GM21515 (cell line): Measurements from ENCODE around the gene ELFN1.

Experiments
- ATAC-seq: cut with Tn5 transposase; IDR thresholded peaks from one replicate; pipeline ENCODE4 v1.9.1; 2021; ENCODE audit not compliant: unreplicated experiment

The ELFN1 gene

DNA sequence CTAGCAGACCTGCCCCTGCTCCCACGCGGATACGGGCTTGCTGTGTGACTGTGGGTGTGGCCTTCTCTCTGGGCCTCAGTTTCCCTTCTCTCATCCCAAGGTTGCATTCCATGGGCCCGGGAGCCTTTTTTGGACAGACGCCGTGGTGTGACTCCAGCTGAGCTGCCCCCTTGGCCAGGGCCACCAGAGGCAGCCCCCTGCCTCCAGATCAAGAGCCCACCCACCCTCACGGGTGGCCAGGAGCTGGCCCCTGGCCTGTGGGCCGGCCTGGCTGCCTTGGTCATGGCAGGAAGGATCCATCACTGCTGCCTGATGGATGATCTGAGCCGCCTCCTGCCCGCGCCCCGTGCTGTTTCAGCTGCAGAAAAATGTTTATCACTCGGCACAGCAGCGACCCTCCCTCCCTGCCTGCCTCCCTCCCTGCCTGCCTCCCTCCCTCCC, 27.8 kb upstream of the ELFN1 start:
- no peak for ATAC-seq

DNA sequence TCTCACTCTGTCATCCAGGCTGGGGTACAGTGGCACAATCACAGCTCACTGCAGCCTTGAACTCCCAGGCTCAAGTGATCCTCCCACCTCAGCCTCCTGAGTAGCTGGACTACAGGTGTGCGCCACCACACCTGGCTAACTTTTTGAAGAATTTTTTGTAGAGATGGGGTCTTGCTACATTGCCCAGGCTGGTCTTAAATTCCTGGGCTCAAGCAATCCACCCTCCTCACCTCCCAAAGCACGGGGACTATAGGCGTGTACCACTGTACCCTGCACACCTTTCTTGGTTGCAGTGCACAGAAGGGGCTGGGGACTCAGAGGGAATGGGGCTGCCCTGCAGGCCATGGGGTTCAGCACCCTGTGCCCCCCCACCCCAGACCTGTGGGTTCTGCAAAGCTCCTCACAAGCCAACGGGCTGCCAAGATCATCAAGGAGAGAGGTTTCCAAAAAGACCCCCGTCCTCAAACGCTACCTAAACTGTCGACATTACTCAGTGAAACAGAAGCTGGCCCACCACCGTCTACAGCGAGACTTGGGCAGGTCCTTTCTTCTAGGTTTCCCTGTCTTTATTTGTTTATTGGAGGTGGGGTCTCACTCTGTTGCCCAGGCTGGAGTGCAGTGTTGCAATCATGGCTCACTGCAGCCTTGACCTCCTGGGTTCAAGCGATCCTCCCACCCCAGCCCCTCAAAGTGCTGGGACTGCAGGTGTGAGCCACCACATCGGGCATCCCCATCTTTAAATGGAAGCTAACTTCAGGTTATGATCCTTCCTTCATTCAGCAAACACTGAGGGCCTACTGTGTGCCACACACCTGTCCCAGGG, 26.6 kb upstream of the ELFN1 start:
- no peak for ATAC-seq

DNA sequence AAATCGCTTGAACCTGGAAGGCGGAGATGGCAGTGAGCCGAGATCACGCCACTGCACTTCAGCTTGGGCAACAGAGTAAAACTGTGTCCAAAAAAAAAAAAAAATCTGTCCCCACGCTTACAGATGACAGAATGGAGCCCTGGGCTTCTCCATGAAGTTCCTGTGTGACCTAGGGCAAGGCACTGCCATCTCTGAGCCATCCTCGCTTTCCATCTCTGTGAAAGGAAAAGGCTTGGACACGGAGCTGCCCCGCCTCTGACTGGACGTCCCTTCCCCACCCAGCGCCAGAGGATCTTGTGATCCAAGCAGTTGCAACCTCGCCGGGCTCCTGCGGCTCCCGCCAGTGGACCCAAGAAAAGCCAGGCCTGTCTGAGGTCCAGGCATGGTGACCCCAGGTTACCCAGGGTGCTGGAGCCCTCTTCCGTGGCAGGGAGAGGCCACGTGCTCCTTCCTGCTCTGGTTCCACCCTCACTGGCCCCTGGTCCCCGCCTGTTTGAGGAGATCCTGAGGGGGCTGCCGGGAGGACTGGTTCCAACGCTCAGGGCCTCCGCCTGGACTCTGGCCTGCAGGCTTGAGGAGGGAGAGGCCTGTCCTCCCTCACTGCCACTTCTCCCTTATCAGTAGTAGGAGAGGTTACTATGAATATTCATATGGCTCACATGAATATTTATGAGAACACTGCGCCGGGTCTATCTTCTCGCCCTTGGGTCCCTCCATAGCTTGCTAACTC, 25.6 kb upstream of the ELFN1 start:
- ATAC-seq = no peak

- no peak for ATAC-seq
Observed at GRCh38 chr7:1645071-1645409, 25.0 kb upstream of the ELFN1 start.

GRCh38 chr7:1645476-1645875, 24.6 kb upstream of the ELFN1 start:
- no peak for ATAC-seq

GRCh38 chr7:1646391-1646790, 23.7 kb upstream of the ELFN1 start:
- no peak for ATAC-seq

DNA sequence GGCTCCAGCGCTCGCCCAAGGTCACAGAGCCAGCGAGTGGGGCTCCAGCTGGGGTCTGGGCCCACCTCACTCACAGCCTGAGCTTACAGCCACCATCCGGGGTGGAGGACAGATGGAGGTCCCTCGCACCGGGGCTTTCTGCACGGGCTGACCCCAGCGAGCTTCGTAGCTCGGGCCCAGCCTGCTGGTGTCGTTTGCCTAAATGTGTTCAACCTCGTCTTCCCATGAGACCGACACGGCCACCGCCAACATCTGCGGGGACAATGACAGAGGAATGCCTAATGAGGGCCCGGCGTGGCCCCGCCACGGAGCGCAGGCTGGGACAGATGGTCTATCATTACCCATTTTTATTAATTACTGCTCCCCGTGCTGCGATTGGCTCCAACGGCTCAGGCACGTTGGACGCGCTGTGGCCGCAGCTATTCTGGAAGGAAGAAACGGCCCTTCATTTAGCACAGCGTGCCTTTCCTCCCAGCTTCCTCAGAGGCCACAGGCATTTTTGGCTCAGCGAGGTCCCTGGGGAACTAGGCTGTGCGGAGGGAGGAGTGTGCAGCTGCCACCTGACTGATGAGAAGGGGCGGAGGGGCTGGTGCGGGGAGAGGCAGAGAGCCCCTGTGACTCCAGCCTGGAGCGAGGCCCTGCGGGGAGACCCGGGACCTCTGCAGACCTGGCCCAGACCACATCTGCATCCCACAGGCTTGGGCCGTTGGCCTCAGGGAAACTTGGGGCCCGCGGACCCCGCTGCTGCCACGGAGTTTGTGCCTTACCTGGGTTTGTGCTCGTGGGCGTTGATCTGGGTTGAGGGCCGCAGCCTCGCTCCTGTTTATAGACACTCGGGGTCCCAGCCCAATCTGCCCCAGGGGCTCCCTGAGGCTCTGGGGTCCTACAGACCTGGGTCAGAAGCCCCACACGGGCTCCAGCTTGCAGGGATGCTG, 22.9 kb upstream of the ELFN1 start:
- ATAC-seq = no peak

- ATAC-seq = no peak
Observed at GRCh38 chr7:1647961-1648672, 22.0 kb upstream of the ELFN1 start.

DNA sequence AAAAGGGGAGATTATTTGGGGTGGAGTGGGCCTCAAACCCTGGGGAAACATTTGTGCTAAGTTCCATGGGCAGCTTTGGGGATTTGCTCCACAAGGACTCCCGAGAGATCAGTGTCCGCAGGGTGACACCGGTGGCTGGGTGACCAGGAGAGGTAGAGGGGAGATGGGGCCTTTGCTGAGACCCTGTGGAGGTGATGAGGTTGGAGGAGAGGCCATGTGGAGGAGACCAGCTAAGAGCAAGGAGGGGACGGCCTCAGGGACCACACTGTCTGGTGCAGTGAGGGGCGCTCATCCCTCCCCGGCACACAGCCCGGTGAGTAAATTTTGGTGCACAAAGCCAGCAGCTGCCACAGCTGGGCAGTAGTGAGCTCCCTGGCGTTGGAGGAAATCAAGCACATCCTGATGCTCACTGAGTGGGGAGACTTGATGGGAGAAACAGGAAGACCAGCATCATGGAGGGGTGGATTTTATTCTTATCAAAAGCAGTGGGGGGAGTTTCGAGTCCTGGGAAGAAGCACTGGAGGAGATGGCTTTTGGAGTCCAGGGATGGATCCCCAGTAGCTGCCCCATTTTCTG, 20.2 kb upstream of the ELFN1 start:
- ATAC-seq = no peak

DNA sequence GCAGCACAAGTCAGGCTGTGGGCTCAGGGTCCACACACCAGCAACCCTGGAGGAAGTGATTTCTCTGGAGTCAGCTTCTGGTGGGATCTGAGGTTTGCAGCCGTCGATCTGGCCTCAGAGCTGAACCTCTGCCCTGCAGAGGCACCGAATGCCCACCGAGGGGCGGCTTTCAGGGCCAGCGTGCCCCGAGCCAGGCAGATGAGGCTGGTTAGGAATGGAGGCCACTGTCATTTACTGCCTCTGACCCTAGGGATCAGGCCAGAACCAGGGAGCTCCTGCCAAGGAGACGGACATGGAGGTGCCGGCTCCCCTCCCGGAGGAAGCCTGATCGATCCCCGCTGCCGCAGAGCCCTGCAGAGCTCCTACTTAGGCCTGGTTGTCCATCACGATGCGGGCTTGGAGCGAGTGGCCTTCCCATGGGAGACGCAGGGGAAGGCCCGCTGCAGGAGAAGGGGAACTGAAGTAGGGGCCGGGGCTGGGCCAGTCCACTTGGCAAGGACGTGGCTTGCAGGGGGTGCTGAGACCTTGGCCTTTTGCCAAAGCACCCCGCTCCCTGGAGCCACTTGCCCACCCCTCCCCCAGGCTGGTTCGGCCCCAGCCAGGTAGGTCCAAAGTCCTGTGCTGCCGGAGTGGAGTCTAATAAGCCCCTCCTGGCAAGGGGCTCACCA, 19.6 kb upstream of the ELFN1 start:
- ATAC-seq = no peak

GRCh38 chr7:1651031-1651446, 19.0 kb upstream of the ELFN1 start:
- no peak for ATAC-seq

DNA sequence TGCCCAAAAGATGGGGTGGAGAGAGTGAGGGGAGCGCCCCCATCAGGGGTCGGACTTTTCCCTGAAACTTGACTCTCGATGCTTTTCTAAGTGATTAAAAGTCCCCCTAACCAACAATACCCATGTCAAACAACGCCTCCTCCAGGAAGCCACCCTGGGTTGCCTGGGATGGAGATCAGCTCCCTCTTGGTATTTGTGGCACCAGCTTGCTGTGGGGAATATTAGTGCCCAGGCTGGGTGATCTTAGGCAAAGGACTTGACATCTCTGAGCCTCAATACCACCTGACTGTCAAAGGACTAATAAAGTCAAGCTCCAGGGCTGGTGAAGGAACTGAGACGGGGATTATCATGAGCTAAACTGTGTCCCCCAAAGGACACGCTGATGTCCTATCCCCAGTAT, 18.2 kb upstream of the ELFN1 start:
- ATAC-seq = no peak

DNA sequence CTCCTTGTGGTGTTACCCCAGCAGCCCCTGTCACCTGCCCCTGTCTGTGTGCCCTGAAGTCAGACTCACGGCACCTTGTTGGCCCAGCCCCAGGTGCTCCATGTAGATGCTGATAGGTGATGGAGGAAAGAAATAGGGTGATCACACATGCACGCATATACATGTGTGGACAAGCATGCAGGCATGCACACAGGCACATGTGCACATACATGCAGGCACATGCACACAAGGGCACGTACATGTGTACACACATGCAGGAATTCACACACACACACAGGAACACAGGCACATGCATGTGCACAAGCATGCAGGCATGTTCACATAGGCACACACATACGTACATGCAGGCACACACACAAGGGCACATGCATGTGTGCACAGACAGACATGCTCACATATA, 16.6 kb upstream of the ELFN1 start:
- ATAC-seq = no peak

DNA sequence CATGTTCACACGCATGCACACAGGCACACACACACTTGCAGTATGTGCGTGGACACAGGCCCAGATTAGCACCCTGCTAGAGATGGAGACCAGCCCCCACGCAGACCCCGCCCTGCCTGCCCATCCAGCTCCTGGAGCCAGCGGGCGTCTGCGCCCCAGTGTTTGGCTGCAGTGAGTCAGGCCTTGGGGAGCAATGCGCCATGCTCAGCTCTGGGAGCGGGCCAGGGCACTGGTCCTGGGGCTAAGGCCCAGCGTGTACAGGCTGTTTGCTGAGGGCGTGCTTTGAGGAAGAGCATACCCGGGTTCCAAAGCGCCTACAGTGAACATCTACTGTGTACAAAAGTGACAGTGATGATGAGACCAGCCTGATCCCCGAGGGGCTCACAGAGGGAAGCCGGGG, 16.0 kb upstream of the ELFN1 start:
- no peak for ATAC-seq

GRCh38 chr7:1654738-1655475, 15.2 kb upstream of the ELFN1 start:
- ATAC-seq = no peak

DNA sequence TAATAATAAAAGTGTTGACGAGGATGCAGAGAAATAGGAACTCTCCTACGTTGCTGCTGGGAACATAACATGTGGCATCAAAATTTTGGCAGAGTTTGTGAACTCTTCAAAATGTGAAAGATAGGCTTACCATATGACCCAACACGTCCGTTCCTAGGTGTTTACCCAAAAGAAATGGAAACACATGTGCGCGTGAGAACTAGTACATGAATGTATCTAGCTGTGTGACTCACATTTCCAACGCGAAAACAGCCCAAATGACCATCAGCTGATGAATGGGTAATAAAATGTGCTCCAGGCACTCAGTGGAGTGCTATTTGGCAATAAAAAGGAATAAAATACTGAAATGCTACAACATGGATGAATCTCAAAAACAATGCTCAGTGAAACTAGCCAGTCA, 10.4 kb upstream of the ELFN1 start:
- no peak for ATAC-seq

DNA sequence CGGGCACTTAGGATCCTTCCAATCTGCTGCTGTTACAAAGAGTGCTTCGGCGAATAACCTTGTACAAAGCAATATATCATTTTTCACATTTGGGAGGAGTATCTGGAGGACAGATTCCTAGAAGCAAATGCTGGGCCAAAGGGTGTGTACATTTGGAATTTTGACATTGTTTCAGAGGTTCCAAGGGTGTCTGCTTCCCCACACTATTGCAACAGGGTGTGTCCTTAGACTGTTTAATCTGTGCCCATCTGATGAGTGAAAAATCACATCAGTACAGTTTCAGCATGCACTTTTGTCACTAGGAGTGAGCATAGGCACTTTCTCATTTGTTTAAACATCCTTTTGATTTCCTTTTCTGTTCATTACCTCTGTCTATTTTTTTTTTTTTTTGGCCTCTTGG, 8.6 kb upstream of the ELFN1 start:
- no peak for ATAC-seq

- ATAC-seq = no peak
Observed at GRCh38 chr7:1662101-1662500, 8.0 kb upstream of the ELFN1 start.

GRCh38 chr7:1662767-1663166, 7.3 kb upstream of the ELFN1 start:
- ATAC-seq = no peak
